KMS-11 (cell line): ENCODE results near the gene SFXN4.

Source experiments
- H2AFZ ChIP-seq: fragments of 200-600 bp; sonication (generic); 2 replicates; pipeline ENCODE4 v1.6.1; 2016; ENCODE audit warnings: antibody characterized with exemption, mixed run types, low read depth
- H3K27ac ChIP-seq: fragments of 200-600 bp; sonication (generic); 2 replicates; pipeline ENCODE4 v1.6.1; 2016; ENCODE audit warnings: mild to moderate bottlenecking, mixed run types
- H3K27me3 ChIP-seq: fragments of 200-600 bp; sonication (generic); 2 replicates; pipeline ENCODE4 v1.6.1; 2017; ENCODE audit warnings: mild to moderate bottlenecking, low read depth, mixed run types, moderate library complexity; ENCODE audit not compliant: insufficient read depth
- H3K36me3 ChIP-seq: fragments of 200-600 bp; sonication (generic); 2 replicates; pipeline ENCODE4 v1.6.1; 2017; ENCODE audit warnings: mild to moderate bottlenecking, mixed run types; ENCODE audit not compliant: insufficient read depth
- H3K4me1 ChIP-seq: fragments of 200-600 bp; sonication (generic); 2 replicates; pipeline ENCODE4 v1.6.1; 2016; ENCODE audit warnings: mild to moderate bottlenecking, low read depth, mixed run types; ENCODE audit not compliant: poor library complexity, severe bottlenecking
- H3K4me2 ChIP-seq: fragments of 200-600 bp; sonication (generic); 2 replicates; pipeline ENCODE4 v1.7.0; 2016; ENCODE audit warnings: mild to moderate bottlenecking, mixed run types
- H3K4me3 ChIP-seq: fragments of 200-600 bp; sonication (generic); IDR thresholded peaks from 2 replicates; pipeline ENCODE4 v1.6.1; 2017; ENCODE audit warnings: low read depth, low read length, mixed read lengths; ENCODE audit not compliant: insufficient read depth
- H3K79me2 ChIP-seq: fragments of 200-600 bp; sonication (generic); 2 replicates; pipeline ENCODE4 v1.6.1; 2016; ENCODE audit warnings: low read depth, mixed run types; ENCODE audit not compliant: insufficient read depth
- H3K9ac ChIP-seq: fragments of 200-600 bp; sonication (generic); 2 replicates; pipeline ENCODE4 v1.6.1; 2016; ENCODE audit warnings: mild to moderate bottlenecking, mixed run types
- H4K20me1 ChIP-seq: fragments of 200-600 bp; sonication (generic); 2 replicates; pipeline ENCODE4 v1.6.1; 2016; ENCODE audit warnings: mild to moderate bottlenecking, mixed run types; ENCODE audit not compliant: insufficient read depth
- CTCF ChIP-seq: fragments of 200-600 bp; sonication (generic); conservative IDR thresholded peaks from 2 replicates; pipeline ENCODE4 v1.6.1; 2017; ENCODE audit warnings: low read depth, mild to moderate bottlenecking, antibody characterized with exemption, low read length, moderate library complexity, mixed read lengths

SFXN4 gene

GRCh38 chr10:119166118-119166500 lies 595 bp upstream of the SFXN4 start:
- Histone ChIP-seq H3K4me2 (peak overlapping the region; percentile 87), H3K36me3 (no peaks in the 10 kb centered on the region; the same call in 1 of the 2 replicates), H3K4me3 (no peak overlapping the region), H3K79me2 (peaks cover 9% of the 10 kb centered on the region; the same call in 1 of the 2 replicates), H4K20me1 (no peaks in the 10 kb centered on the region), H3K4me1 (peaks cover 16% of the 10 kb centered on the region), H3K27me3 (no peaks in the 10 kb centered on the region), H2AFZ (peak overlapping the region; percentile 92; the same call in 1 of the 2 replicates), H3K27ac (peak overlapping the region; percentile 89; the same call in 1 of the 2 replicates), H3K9ac (peak overlapping the region; percentile 99)
- TF ChIP-seq CTCF: no peak

GRCh38 chr10:119162452-119163092 lies 2.9 kb downstream of the SFXN4 start:
- H2AFZ ChIP-seq: no peak overlapping the region
- H3K9ac ChIP-seq: no peak overlapping the region
- no peak overlapping the region for H3K4me3 ChIP-seq
- no peaks in the 10 kb centered on the region; the same call in 1 of the 2 replicates for H3K36me3 ChIP-seq
- H3K27ac ChIP-seq: no peak overlapping the region
- peaks cover 9% of the 10 kb centered on the region; the same call in 1 of the 2 replicates for H3K79me2 ChIP-seq
- H3K4me1 ChIP-seq: peaks cover 14% of the 10 kb centered on the region
- H3K27me3 ChIP-seq: no peaks in the 10 kb centered on the region
- no peak for TF ChIP-seq CTCF
- no peak overlapping the region for H3K4me2 ChIP-seq
- no peaks in the 10 kb centered on the region for H4K20me1 ChIP-seq

- no peak for TF ChIP-seq CTCF
- Histone ChIP-seq H3K27me3 (no peaks in the 10 kb centered on the region), H3K27ac (no peak overlapping the region), H3K9ac (no peak overlapping the region), H3K4me1 (peaks cover 13% of the 10 kb centered on the region), H3K4me2 (no peak overlapping the region), H3K79me2 (peaks cover 9% of the 10 kb centered on the region; the same call in 1 of the 2 replicates), H2AFZ (no peak overlapping the region), H3K36me3 (no peaks in the 10 kb centered on the region; the same call in 1 of the 2 replicates), H4K20me1 (no peaks in the 10 kb centered on the region), H3K4me3 (no peak overlapping the region)
Observed at GRCh38 chr10:119161680-119162451, 3.6 kb downstream of the SFXN4 start.

GRCh38 chr10:119159332-119159731 lies 6.2 kb downstream of the SFXN4 start:
- H3K4me1 ChIP-seq: peaks cover 3% of the 10 kb centered on the region

More at GRCh38 chr10:119159332-119159731, 6.2 kb downstream of the SFXN4 start:
- no peak overlapping the region for H3K4me3 ChIP-seq
- no peak overlapping the region for H2AFZ ChIP-seq
- H3K79me2 ChIP-seq: peaks cover 2% of the 10 kb centered on the region; the same call in 1 of the 2 replicates
- TF ChIP-seq CTCF: no peak
- H3K9ac ChIP-seq: no peak overlapping the region
- H3K4me2 ChIP-seq: no peak overlapping the region
- no peaks in the 10 kb centered on the region for H3K27me3 ChIP-seq
- H3K36me3 ChIP-seq: no peaks in the 10 kb centered on the region; the same call in 1 of the 2 replicates
- no peaks in the 10 kb centered on the region for H4K20me1 ChIP-seq
- H3K27ac ChIP-seq: no peak overlapping the region
